H9 (cell line): ENCODE data around the gene URB1. TPM values are rescaled to one million over a fixed set of nuclear protein-coding genes. Genes with fewer than 3 reads are reported as not detected.

ENCODE experiments used
- DNase-seq: peaks from one replicate; pipeline ENCODE4 v3.0.0-alpha.2; 2017
- H2AFZ ChIP-seq: one replicate; pipeline ENCODE4 v1.6.1; 2013; ENCODE audit warnings: mild to moderate bottlenecking, low read length, control low read depth, moderate library complexity
- H2AK5ac ChIP-seq: 2 replicates; pipeline ENCODE4 v1.6.1; 2013; ENCODE audit warnings: low read length, control low read depth, mixed read lengths; ENCODE audit not compliant: insufficient read length
- H2BK120ac ChIP-seq: one replicate; pipeline ENCODE4 v1.6.1; 2013; ENCODE audit warnings: low read depth, mild to moderate bottlenecking, low read length, control low read depth, inconsistent platforms; ENCODE audit not compliant: poor library complexity, severe bottlenecking
- H2BK12ac ChIP-seq: 2 replicates; pipeline ENCODE4 v1.6.1; 2013; ENCODE audit warnings: low read length, control low read depth, mixed read lengths, low read depth; ENCODE audit not compliant: insufficient read length
- H2BK15ac ChIP-seq: 2 replicates; pipeline ENCODE4 v1.6.1; 2013; ENCODE audit warnings: low read depth, low read length, control low read depth
- H2BK20ac ChIP-seq: one replicate; pipeline ENCODE4 v1.6.1; 2013; ENCODE audit warnings: low read depth, mild to moderate bottlenecking, low read length, control low read depth, inconsistent platforms; ENCODE audit not compliant: poor library complexity, severe bottlenecking
- H2BK5ac ChIP-seq: 2 replicates; pipeline ENCODE4 v1.6.1; 2013; ENCODE audit warnings: low read length, control low read depth, mixed read lengths; ENCODE audit not compliant: insufficient read length
- H3K14ac ChIP-seq: 2 replicates; pipeline ENCODE4 v1.6.1; 2013; ENCODE audit warnings: low read length, control low read depth; ENCODE audit not compliant: insufficient read depth
- H3K18ac ChIP-seq: 2 replicates; pipeline ENCODE4 v1.6.1; 2013; ENCODE audit warnings: low read depth, mild to moderate bottlenecking, mixed read lengths, low read length, control low read depth; ENCODE audit not compliant: insufficient read length
- H3K23ac ChIP-seq: 2 replicates; pipeline ENCODE4 v1.6.1; 2013; ENCODE audit warnings: low read length, control low read depth, mixed read lengths, low read depth; ENCODE audit not compliant: insufficient read length
- H3K23me2 ChIP-seq: 2 replicates; pipeline ENCODE4 v1.6.1; 2013; ENCODE audit warnings: low read depth, mild to moderate bottlenecking, mixed read lengths, low read length, control low read depth; ENCODE audit not compliant: insufficient read length, poor library complexity, severe bottlenecking
- H3K27ac ChIP-seq: 2 replicates; pipeline ENCODE4 v1.5.1; 2013; ENCODE audit warnings: low read length, control low read depth, mixed read lengths, low read depth; ENCODE audit not compliant: insufficient read length
- H3K27me3 ChIP-seq: 2 replicates; pipeline ENCODE4 v1.6.1; 2013; ENCODE audit warnings: low read length, control low read depth, inconsistent platforms; ENCODE audit not compliant: insufficient read depth
- H3K4ac ChIP-seq: 2 replicates; pipeline ENCODE4 v1.6.1; 2013; ENCODE audit warnings: low read depth, mild to moderate bottlenecking, control low read depth, inconsistent platforms, low read length, moderate library complexity
- H3K4me1 ChIP-seq: 2 replicates; pipeline ENCODE4 v1.6.1; 2013; ENCODE audit warnings: low read length, control low read depth, inconsistent platforms; ENCODE audit not compliant: insufficient read depth
- H3K4me2 ChIP-seq: 2 replicates; pipeline ENCODE4 v1.6.1; 2013; ENCODE audit warnings: low read length, control low read depth, mixed read lengths; ENCODE audit not compliant: insufficient read length, insufficient read depth
- H3K56ac ChIP-seq: 2 replicates; pipeline ENCODE4 v1.6.1; 2013; ENCODE audit warnings: low read depth, mild to moderate bottlenecking, mixed read lengths, low read length, control low read depth; ENCODE audit not compliant: insufficient read length
- H3K79me1 ChIP-seq: 2 replicates; pipeline ENCODE4 v1.6.1; 2013; ENCODE audit warnings: low read depth, mild to moderate bottlenecking, moderate library complexity, low read length, control low read depth, inconsistent platforms; ENCODE audit not compliant: insufficient read depth, poor library complexity, severe bottlenecking
- H3K79me2 ChIP-seq: 2 replicates; pipeline ENCODE4 v1.6.1; 2013; ENCODE audit warnings: low read length, control low read depth, inconsistent platforms; ENCODE audit not compliant: insufficient read depth
- H3K9ac ChIP-seq: 2 replicates; pipeline ENCODE4 v1.6.1; 2013; ENCODE audit warnings: low read length, control low read depth, mixed read lengths; ENCODE audit not compliant: insufficient read length; ENCODE audit errors: extremely low read depth
- H3K9me3 ChIP-seq: one replicate; pipeline ENCODE4 v1.6.1; 2013; ENCODE audit warnings: low read depth, low read length, inconsistent platforms; ENCODE audit not compliant: control insufficient read depth
- H3T11ph ChIP-seq: one replicate; pipeline ENCODE4 v1.6.1; 2013; ENCODE audit warnings: mild to moderate bottlenecking, low read length, control low read depth, inconsistent platforms
- H4K20me1 ChIP-seq: one replicate; pipeline ENCODE4 v1.6.1; 2013; ENCODE audit not compliant: control insufficient read depth, insufficient read length, insufficient read depth
- H4K5ac ChIP-seq: 2 replicates; pipeline ENCODE4 v1.6.1; 2013; ENCODE audit warnings: low read depth, mild to moderate bottlenecking, mixed read lengths, low read length, control low read depth; ENCODE audit not compliant: insufficient read length
- H4K8ac ChIP-seq: replicated peaks from 2 replicates; pipeline ENCODE4 v1.6.1; 2013; ENCODE audit warnings: low read length, control low read depth, mixed read lengths, low read depth; ENCODE audit not compliant: insufficient read length
- H4K91ac ChIP-seq: 2 replicates; pipeline ENCODE4 v1.6.1; 2013; ENCODE audit warnings: low read depth, mild to moderate bottlenecking, moderate library complexity, mixed read lengths, low read length, control low read depth; ENCODE audit not compliant: insufficient read length
- H3K27ac Mint-ChIP-seq, 3 experiments: 2 replicates in 2 of 3; 3 replicates in 1 of 3; pipeline ENCODE4 v1.8.0; 2020 to 2021; ENCODE audit warnings: mixed read lengths in 3 of 3, mild to moderate bottlenecking in 1 of 3, moderate library complexity in 1 of 3
- H3K27me3 Mint-ChIP-seq: 2 replicates; pipeline ENCODE4 v1.8.0; 2021; ENCODE audit warnings: low read depth, mild to moderate bottlenecking, moderate library complexity, mixed read lengths
- H3K36me3 Mint-ChIP-seq, 3 experiments: 2 replicates in 2 of 3; 3 replicates in 1 of 3; pipeline ENCODE4 v1.8.0; 2020 to 2021; ENCODE audit warnings: low read depth in 3 of 3, mixed read lengths in 3 of 3; ENCODE audit not compliant: insufficient read depth in 1 of 3
- H3K4me1 Mint-ChIP-seq, 2 experiments: 2 replicates each; pipeline ENCODE4 v1.8.0; 2020; ENCODE audit warnings: mixed read lengths in 2 of 2
- H3K4me3 Mint-ChIP-seq, 2 experiments: 2 replicates in 1 of 2; 3 replicates in 1 of 2; pipeline ENCODE4 v1.8.0; 2020 to 2021; ENCODE audit warnings: mild to moderate bottlenecking in 2 of 2, mixed read lengths in 2 of 2, moderate library complexity in 1 of 2
- H3K9me3 Mint-ChIP-seq, 2 experiments: 2 replicates in 1 of 2; 3 replicates in 1 of 2; pipeline ENCODE4 v1.8.0; 2020; ENCODE audit warnings: mild to moderate bottlenecking in 2 of 2, mixed read lengths in 2 of 2, moderate library complexity in 1 of 2
- CTCF ChIP-seq: fragments of 200-600 bp; sonication (generic); conservative IDR thresholded peaks from 3 replicates; pipeline ENCODE4 v1.8.0; 2021; ENCODE audit warnings: antibody characterized with exemption, mild to moderate bottlenecking
- WGBS: extraction: QIAGEN DNeasy Blood & Tissue Kit; methylation state at CpG from one replicate; pipeline ENCODE4 v1.1.7; 2013; ENCODE audit warnings: missing lambda C conversion rate, low lambda C conversion rate, mixed read lengths; ENCODE audit not compliant: insufficient read length; ENCODE audit errors: extremely low coverage; 5-methylcytosine and 5-hydroxymethylcytosine counted together
- total RNA-seq: library from RNA; stranded (reverse); gene quantifications from 2 replicates; pipeline ENCODE4 v1.2.1, GENCODE V29; 2021

The URB1 gene
- total RNA-seq, 1 experiment from 2014 or later, result 23.5 TPM

- Histone ChIP-seq H3K79me1 (no peaks in the 10 kb centered on the region), H3K4me2 (no peak overlapping the region), H2BK20ac (no peak overlapping the region), H3K4ac (no peak overlapping the region), H3K27me3 (no peaks in the 10 kb centered on the region), H4K5ac (no peak overlapping the region), H3K14ac (no peak overlapping the region), H3K9ac (no peak overlapping the region), H4K20me1 (no peaks in the 10 kb centered on the region), H2AK5ac (no peak overlapping the region), H3K23me2 (no peaks in the 10 kb centered on the region), H4K8ac (no peak overlapping the region), H3K79me2 (no peaks in the 10 kb centered on the region; the same call in 1 of the 2 replicates), H2BK120ac (no peak overlapping the region), H2BK12ac (no peak overlapping the region), H3K18ac (no peak overlapping the region), H3K56ac (no peak overlapping the region), H3K4me1 (no peaks in the 10 kb centered on the region), H3K27ac (no peak overlapping the region), H2AFZ (no peak overlapping the region), H3K23ac (no peak overlapping the region), H3T11ph (no peak overlapping the region), H3K9me3 (no peaks in the 10 kb centered on the region), H2BK5ac (no peak overlapping the region), H2BK15ac (no peak overlapping the region), H4K91ac (no peak overlapping the region)
- Mint-ChIP-seq H3K9me3 (no peaks in the 10 kb centered on the region), H3K27me3 (no peaks in the 10 kb centered on the region), H3K36me3 (peaks cover 39 to 89% (median 70%) of the 10 kb centered on the region in 3 experiments; a peak in 6 of 7 replicates), H3K27ac (no peak overlapping the region), H3K4me1 (no peaks in the 10 kb centered on the region), H3K4me3 (no peak overlapping the region)
- TF ChIP-seq CTCF, result no peak
- WGBS, result no CpG with 5 or more reads among the region's 5 CpGs
- no peak for DNase-seq
These were observed 13.9 kb downstream of the URB1 start for GRCh38 chr21:32378956-32379355.
